Measurements from ENCODE around the gene RPUSD2. TPM values are rescaled to one million over a fixed set of nuclear protein-coding genes. Genes with fewer than 3 reads are reported as not detected.

RPUSD2 gene
- total and polyA plus RNA-seq, 2 experiments from 2014 or later: 19.7 to 20.3 TPM

- H3K36me3 ChIP-seq: no peaks in the 10 kb centered on the region
- peaks cover 12% of the 10 kb centered on the region for H3K4me1 ChIP-seq (ENCODE audit: low read depth)
- no peak for TF ChIP-seq CTCF (IDR thresholded peaks at IDR 0.05; ENCODE audit: low read depth, low read length)
- no peak for DNase-seq (ENCODE audit: low read depth in 1 of 2, low spot score in 1 of 2)
- no peaks in the 10 kb centered on the region for H3K9me3 ChIP-seq (ENCODE audit: low read depth)
- no peak overlapping the region for H3K4me3 ChIP-seq
- H3K27me3 ChIP-seq: no peaks in the 10 kb centered on the region
- H3K27ac ChIP-seq: no peak overlapping the region
These were observed 23.6 kb upstream of the RPUSD2 start for GRCh38 chr15:40545457-40545856.

- TF ChIP-seq CTCF (IDR thresholded peaks at IDR 0.05; ENCODE audit: low read depth, low read length): no peak
- Histone ChIP-seq H3K27me3 (no peaks in the 10 kb centered on the region), H3K4me3 (no peak overlapping the region), H3K27ac (no peak overlapping the region), H3K4me1 (ENCODE audit: low read depth) (peaks cover 15% of the 10 kb centered on the region), H3K36me3 (no peaks in the 10 kb centered on the region), H3K9me3 (ENCODE audit: low read depth) (no peaks in the 10 kb centered on the region)
- no peak for DNase-seq (ENCODE audit: low read depth in 1 of 2, low spot score in 1 of 2)
These were observed 20.5 kb upstream of the RPUSD2 start for GRCh38 chr15:40548610-40549009.

- no peak for TF ChIP-seq CTCF (IDR thresholded peaks at IDR 0.05; ENCODE audit: low read depth, low read length)
- DNase-seq (ENCODE audit: low read depth in 1 of 2, low spot score in 1 of 2): peak in 1 of 2 donors; percentile 64
- Histone ChIP-seq H3K27me3 (no peaks in the 10 kb centered on the region), H3K4me1 (ENCODE audit: low read depth) (peaks cover 19% of the 10 kb centered on the region), H3K9me3 (ENCODE audit: low read depth) (no peaks in the 10 kb centered on the region), H3K4me3 (no peak overlapping the region), H3K27ac (peak overlapping the region; percentile 78), H3K36me3 (no peaks in the 10 kb centered on the region)
These were observed 19.2 kb upstream of the RPUSD2 start for GRCh38 chr15:40549894-40550293.

- H3K27ac ChIP-seq: peak overlapping the region; percentile 78
- no peak overlapping the region for H3K4me3 ChIP-seq
- H3K4me1 ChIP-seq (ENCODE audit: low read depth): peaks cover 19% of the 10 kb centered on the region
- no peaks in the 10 kb centered on the region for H3K36me3 ChIP-seq
- H3K27me3 ChIP-seq: no peaks in the 10 kb centered on the region
- no peak for TF ChIP-seq CTCF (IDR thresholded peaks at IDR 0.05; ENCODE audit: low read depth, low read length)
- H3K9me3 ChIP-seq (ENCODE audit: low read depth): no peaks in the 10 kb centered on the region
- DNase-seq (ENCODE audit: low read depth in 1 of 2, low spot score in 1 of 2): no peak
These were observed 18.6 kb upstream of the RPUSD2 start for GRCh38 chr15:40550341-40551037.

- no peak for DNase-seq (ENCODE audit: low read depth in 1 of 2, low spot score in 1 of 2)
- H3K27ac ChIP-seq: peak overlapping the region; percentile 70
- no peaks in the 10 kb centered on the region for H3K9me3 ChIP-seq (ENCODE audit: low read depth)
- no peak for TF ChIP-seq CTCF (IDR thresholded peaks at IDR 0.05; ENCODE audit: low read depth, low read length)
- peaks cover 11% of the 10 kb centered on the region for H3K36me3 ChIP-seq
- no peaks in the 10 kb centered on the region for H3K27me3 ChIP-seq
- H3K4me1 ChIP-seq (ENCODE audit: low read depth): peaks cover 19% of the 10 kb centered on the region
- H3K4me3 ChIP-seq: no peak overlapping the region
These were observed 15.0 kb upstream of the RPUSD2 start for GRCh38 chr15:40554161-40554525.
